GM23338 (cell line): ENCODE measurements around the gene PXMP4. TPM values are rescaled to one million over a fixed set of nuclear protein-coding genes. Genes with fewer than 3 reads are reported as not detected.

ENCODE experiments used
- ATAC-seq: fragments of 200-7000 bp; cut with Tn5 transposase; 3 replicates; pipeline ENCODE4 v1.9.1; 2020
- DNase-seq: peaks from one replicate; pipeline ENCODE4 v3.0.0-alpha.2; 2015; ENCODE audit warnings: low spot score
- H2AFZ ChIP-seq: fragments of 200-600 bp; sonication (generic); 2 replicates; pipeline ENCODE4 v1.8.0; 2016; ENCODE audit warnings: antibody characterized with exemption, mild to moderate bottlenecking, moderate library complexity
- H3F3A ChIP-seq: fragments of 200-600 bp; sonication (generic); replicated peaks from 2 replicates; pipeline ENCODE4 v1.8.0; 2017; ENCODE audit warnings: antibody characterized with exemption, mixed run types, low read depth
- H3K27ac ChIP-seq: fragments of 200-600 bp; sonication (generic); 2 replicates; pipeline ENCODE4 v1.6.1; 2016; ENCODE audit warnings: low read depth
- H3K27me3 ChIP-seq: fragments of 200-600 bp; sonication (generic); 2 replicates; pipeline ENCODE4 v1.8.0; 2016; ENCODE audit warnings: mild to moderate bottlenecking, mixed run types, moderate library complexity; ENCODE audit not compliant: insufficient read depth
- H3K36me3 ChIP-seq: fragments of 200-600 bp; sonication (generic); 2 replicates; pipeline ENCODE4 v1.8.0; 2016; ENCODE audit warnings: mild to moderate bottlenecking; ENCODE audit not compliant: insufficient read depth
- H3K4me1 ChIP-seq: fragments of 200-600 bp; sonication (generic); 2 replicates; pipeline ENCODE4 v1.8.0; 2016; ENCODE audit warnings: mild to moderate bottlenecking, moderate library complexity; ENCODE audit not compliant: insufficient read depth
- H3K4me2 ChIP-seq: fragments of 200-600 bp; sonication (generic); 2 replicates; pipeline ENCODE4 v1.7.1; 2017; ENCODE audit warnings: mixed run types
- H3K4me3 ChIP-seq: fragments of 200-600 bp; sonication (generic); 2 replicates; pipeline ENCODE4 v1.6.1; 2016; ENCODE audit warnings: mixed run types
- H3K79me2 ChIP-seq: fragments of 200-600 bp; sonication (generic); replicated peaks from 2 replicates; pipeline ENCODE4 v1.8.0; 2017; ENCODE audit warnings: mild to moderate bottlenecking; ENCODE audit not compliant: insufficient read depth
- H3K9me2 ChIP-seq: fragments of 200-600 bp; sonication (generic); 2 replicates; pipeline ENCODE4 v1.8.0; 2017; ENCODE audit not compliant: insufficient read depth
- H4K20me1 ChIP-seq: fragments of 200-600 bp; sonication (generic); replicated peaks from 2 replicates; pipeline ENCODE4 v1.8.0; 2017; ENCODE audit warnings: mild to moderate bottlenecking; ENCODE audit not compliant: insufficient read depth
- H3K27ac Mint-ChIP-seq: 2 replicates; pipeline ENCODE4 v1.8.0; 2020; ENCODE audit warnings: inconsistent platforms, mild to moderate bottlenecking, moderate library complexity, mixed read lengths
- H3K27me3 Mint-ChIP-seq: 3 replicates; pipeline ENCODE4 v1.8.0; 2022; ENCODE audit warnings: low read depth, mild to moderate bottlenecking, moderate library complexity, mixed read lengths, inconsistent platforms; ENCODE audit not compliant: insufficient read depth, poor library complexity
- H3K36me3 Mint-ChIP-seq: 3 replicates; pipeline ENCODE4 v1.8.0; 2021; ENCODE audit warnings: low read depth, mild to moderate bottlenecking, inconsistent platforms, moderate library complexity, mixed read lengths
- H3K4me1 Mint-ChIP-seq: 3 replicates; pipeline ENCODE4 v1.8.0; 2020; ENCODE audit warnings: mild to moderate bottlenecking, inconsistent platforms, mixed read lengths
- H3K4me3 Mint-ChIP-seq: 3 replicates; pipeline ENCODE4 v1.8.0; 2021; ENCODE audit warnings: moderate library complexity, mild to moderate bottlenecking, inconsistent platforms, mixed read lengths
- H3K9me3 Mint-ChIP-seq: 3 replicates; pipeline ENCODE4 v1.8.0; 2020; ENCODE audit warnings: moderate library complexity, mild to moderate bottlenecking, inconsistent platforms, mixed read lengths
- CREB1 ChIP-seq: fragments of 250-450 bp; sonication (Bioruptor Pico); IDR thresholded peaks from 2 replicates; pipeline ENCODE4 v1.5.0; 2020; ENCODE audit warnings: low read depth, mild to moderate bottlenecking, moderate library complexity
- CTCF ChIP-seq, 2 experiments: fragments of 200-600 bp in 1 of 2; sonication (generic) in 1 of 2; conservative IDR thresholded peaks; 2 replicates each; pipeline versions ENCODE4 v1.5.1 to v1.6.1; 2016 to 2017; ENCODE audit warnings: antibody characterized with exemption in 2 of 2, low read depth in 2 of 2, mild to moderate bottlenecking in 2 of 2, moderate library complexity in 1 of 2
- ETS1 ChIP-seq: IDR thresholded peaks from 2 replicates; pipeline ENCODE4 v1.6.1; 2016; ENCODE audit warnings: antibody characterized with exemption
- EZH2 ChIP-seq: fragments of 200-600 bp; sonication (generic); IDR thresholded peaks from one replicate; pipeline ENCODE4 v1.8.0; 2017; ENCODE audit warnings: antibody characterized with exemption, mild to moderate bottlenecking, low read depth; ENCODE audit not compliant: unreplicated experiment
- EZH2phosphoT487 ChIP-seq: fragments of 200-600 bp; sonication (generic); IDR thresholded peaks from one replicate; pipeline ENCODE4 v1.8.1; 2018; ENCODE audit warnings: antibody characterized with exemption; ENCODE audit not compliant: unreplicated experiment
- NANOG ChIP-seq: IDR thresholded peaks from 2 replicates; pipeline ENCODE4 v1.6.1; 2016; ENCODE audit warnings: antibody characterized with exemption, borderline replicate concordance
- REST ChIP-seq: IDR thresholded peaks from one replicate; pipeline ENCODE4 v1.6.1; 2018; ENCODE audit warnings: antibody characterized with exemption; ENCODE audit not compliant: unreplicated experiment
- STAT1 ChIP-seq: IDR thresholded peaks from one replicate; pipeline ENCODE4 v1.6.1; 2016; ENCODE audit warnings: antibody characterized with exemption; ENCODE audit not compliant: unreplicated experiment
- ZNF114 ChIP-seq: fragments of 250-450 bp; sonication (Bioruptor Pico); IDR thresholded peaks from 2 replicates; pipeline ENCODE4 v1.5.0; 2020; ENCODE audit warnings: mild to moderate bottlenecking, moderate library complexity
- ZNF331 ChIP-seq: fragments of 250-450 bp; sonication (Bioruptor Pico); IDR thresholded peaks from 2 replicates; pipeline ENCODE4 v1.5.0; 2020; ENCODE audit warnings: low read depth, mild to moderate bottlenecking, moderate library complexity
- polyA plus RNA-seq: library from polyadenylated mRNA; unstranded; fragments of >200 nt; fragmentation: Nextera tagmentation; extraction: Ambion mirVana; gene quantifications from 2 replicates; pipeline ENCODE4 v1.2.1, GENCODE V29; 2016
- total RNA-seq: library from RNA; depleted of rRNA; stranded (reverse); fragments of >200 nt; shearing (Covaris generic); gene quantifications from 2 replicates; pipeline ENCODE4 v1.2.3, GENCODE V29; 2014

PXMP4 gene
- total and polyA plus RNA-seq, 2 experiments from 2014 or later: 1.2 to 3.5 TPM

GRCh38 chr20:33707668-33708067 lies 12.4 kb downstream of the PXMP4 start:
- ATAC-seq (no peak), DNase-seq (no peak)
- H4K20me1 ChIP-seq: no peaks in the 10 kb centered on the region
- H3K36me3 Mint-ChIP-seq: peaks cover 7% of the 10 kb centered on the region; the same call in 1 of the 3 replicates
- no peak overlapping the region for H3K4me3 ChIP-seq
- no peak overlapping the region for H3K27ac Mint-ChIP-seq
- H3K36me3 ChIP-seq: no peaks in the 10 kb centered on the region
- no peak overlapping the region for H3K4me3 Mint-ChIP-seq
- peaks cover 13% of the 10 kb centered on the region for H3K4me1 ChIP-seq
- H2AFZ ChIP-seq: no peak overlapping the region
- TF ChIP-seq EZH2phosphoT487: no peak
- H3K27me3 ChIP-seq: no peaks in the 10 kb centered on the region
- no peaks in the 10 kb centered on the region for H3K79me2 ChIP-seq
- no peaks in the 10 kb centered on the region; the same call in 1 of the 2 replicates for H3K9me2 ChIP-seq
- H3K9me3 Mint-ChIP-seq: peaks cover 13% of the 10 kb centered on the region; the same call in 2 of the 3 replicates
- peaks cover 16% of the 10 kb centered on the region for H3K4me1 Mint-ChIP-seq
- H3K27me3 Mint-ChIP-seq: peaks cover 9% of the 10 kb centered on the region
- no peak overlapping the region for H3K27ac ChIP-seq
- no peak overlapping the region for H3K4me2 ChIP-seq
- H3F3A ChIP-seq: 0 out of 2 replicates have a peak, but pooled peaks cover 3% of the 10 kb centered on the region

- H3K36me3 Mint-ChIP-seq: peaks cover 15% of the 10 kb centered on the region; the same call in 2 of the 3 replicates
- H3K27ac Mint-ChIP-seq: no peak overlapping the region
- TF ChIP-seq CTCF (conservative IDR thresholded peaks at IDR 0.05; ENCODE audit: low read depth in 2 of 2) (no peak), ZNF114 (CRISPR knock-in tag) (no peak), STAT1 (no peak), ZNF331 (CRISPR knock-in tag) (no peak), CREB1 (CRISPR knock-in tag) (no peak), EZH2phosphoT487 (no peak), ETS1 (no peak), REST (no peak), NANOG (no peak), EZH2 (no peak)
- ATAC-seq (no peak), DNase-seq (no peak)
- H3K9me3 Mint-ChIP-seq: peaks cover 35% of the 10 kb centered on the region
- H3F3A ChIP-seq: no peaks in the 10 kb centered on the region
- H3K4me3 Mint-ChIP-seq: no peak overlapping the region
- peaks cover 6% of the 10 kb centered on the region for H3K4me1 ChIP-seq
- no peak overlapping the region for H3K27ac ChIP-seq
- H3K79me2 ChIP-seq: no peaks in the 10 kb centered on the region
- H3K4me1 Mint-ChIP-seq: peaks cover 4% of the 10 kb centered on the region; the same call in 2 of the 3 replicates
- no peak overlapping the region for H2AFZ ChIP-seq
- no peaks in the 10 kb centered on the region for H4K20me1 ChIP-seq
- H3K4me3 ChIP-seq: no peak overlapping the region
- no peaks in the 10 kb centered on the region; the same call in 1 of the 2 replicates for H3K9me2 ChIP-seq
- H3K36me3 ChIP-seq: no peaks in the 10 kb centered on the region
- no peaks in the 10 kb centered on the region for H3K27me3 ChIP-seq
- H3K27me3 Mint-ChIP-seq: peaks cover 11% of the 10 kb centered on the region
- no peak overlapping the region for H3K4me2 ChIP-seq
These were observed 15.7 kb downstream of the PXMP4 start for GRCh38 chr20:33704197-33704924.
